ENCODE results near the gene GPI. TPM values are rescaled to one million over a fixed set of nuclear protein-coding genes. Genes with fewer than 3 reads are reported as not detected.

The GPI gene
- total RNA-seq, 1 donor from 2014 or later: 84.9 TPM

DNA sequence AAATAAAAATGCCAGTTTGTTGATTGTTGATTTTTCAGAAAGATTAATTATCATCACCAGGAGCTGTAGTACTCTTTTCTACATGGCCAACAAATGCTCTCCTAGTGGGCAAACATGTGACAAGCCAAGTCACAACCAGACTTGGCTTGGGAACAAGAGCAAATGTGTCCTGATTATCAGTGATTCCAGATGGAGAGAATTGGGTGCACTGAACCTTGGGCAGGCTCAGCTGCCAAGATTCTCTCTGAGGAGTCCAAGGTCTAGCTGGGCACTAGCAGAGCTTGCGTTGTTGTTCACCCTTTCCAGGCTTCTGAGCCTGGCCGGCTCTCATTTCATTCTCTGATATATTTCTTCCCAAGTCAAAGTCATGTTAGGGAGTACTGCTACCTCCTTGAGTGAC, 27.3 kb upstream of the GPI start:
- DNase-seq (ENCODE audit: low read depth in 2 of 2): no peak

DNA sequence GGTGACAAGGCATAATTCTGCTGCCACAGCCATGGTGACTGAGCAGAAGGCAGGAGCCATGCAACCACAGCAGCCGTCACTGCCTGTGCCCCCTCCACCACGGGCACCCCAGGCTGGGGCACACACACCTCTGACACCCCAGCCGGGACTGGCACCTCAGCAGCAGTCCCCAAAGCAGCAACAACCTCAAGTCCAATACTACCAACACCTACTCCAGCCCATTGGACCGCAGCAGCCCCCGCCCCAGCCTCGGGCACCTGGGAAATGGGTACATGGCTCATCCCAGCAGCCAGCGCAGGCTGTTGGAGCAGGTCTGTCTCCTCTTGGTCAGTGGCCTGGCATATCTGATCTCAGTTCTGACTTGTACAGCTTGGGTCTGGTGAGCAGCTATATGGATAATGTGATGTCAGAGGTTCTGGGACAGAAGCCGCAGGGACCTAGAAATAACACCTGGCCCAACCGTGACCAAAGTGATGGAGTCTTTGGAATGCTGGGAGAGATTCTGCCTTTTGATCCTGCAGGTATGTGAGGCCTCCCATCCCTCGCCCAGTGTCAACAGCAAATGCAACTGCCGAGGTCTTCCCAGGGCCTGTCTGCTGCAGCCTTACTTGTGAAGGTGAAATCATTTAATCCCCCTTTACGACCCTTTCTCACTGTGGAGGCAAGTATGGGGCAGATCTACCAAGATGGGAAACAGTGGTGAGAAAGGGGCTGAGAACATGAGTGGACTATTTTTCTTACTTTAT, 22.9 kb upstream of the GPI start:
- DNase-seq (ENCODE audit: low read depth in 2 of 2): no peak

DNA sequence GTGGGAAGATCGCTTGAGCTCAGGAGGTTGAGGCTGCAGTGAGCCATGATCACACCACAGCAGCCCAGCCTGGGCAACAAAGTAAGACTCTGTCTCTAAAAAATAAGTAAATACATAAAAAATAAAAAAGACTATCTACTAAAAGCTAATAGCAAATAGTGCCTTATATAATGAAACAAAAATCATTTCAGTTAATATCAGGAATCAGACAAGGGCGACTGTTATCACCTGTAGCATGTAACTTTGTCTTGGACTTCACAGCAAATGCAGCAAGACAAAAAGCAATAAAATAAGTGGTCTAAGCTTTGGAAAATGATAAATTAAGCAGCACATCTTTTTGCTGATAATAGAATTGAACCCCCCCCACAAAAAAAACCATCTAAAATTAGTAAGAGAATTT, 21.2 kb upstream of the GPI start:
- no peak for DNase-seq (ENCODE audit: low read depth in 2 of 2)

DNA sequence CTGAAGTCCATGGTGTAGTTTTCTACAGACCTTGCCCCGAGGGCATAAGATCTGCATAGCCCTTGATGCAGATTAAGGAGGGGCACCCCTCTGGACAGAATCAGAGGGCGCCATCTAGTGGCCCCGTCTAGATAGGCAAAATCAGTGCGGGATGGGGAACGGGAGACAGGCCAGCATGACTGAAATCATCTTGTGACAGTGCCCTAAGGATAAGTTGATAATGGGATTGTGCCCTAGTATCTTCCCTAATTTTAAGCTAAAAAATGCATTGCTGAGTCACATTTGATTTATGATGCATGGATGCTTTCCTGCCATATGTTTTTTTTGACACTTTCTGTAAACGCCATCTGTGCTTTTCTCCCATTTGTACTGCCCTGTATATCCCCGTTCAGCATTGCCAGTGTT, 19.0 kb upstream of the GPI start:
- peak; percentile 73 to 75 for DNase-seq (ENCODE audit: low read depth in 2 of 2)

DNA sequence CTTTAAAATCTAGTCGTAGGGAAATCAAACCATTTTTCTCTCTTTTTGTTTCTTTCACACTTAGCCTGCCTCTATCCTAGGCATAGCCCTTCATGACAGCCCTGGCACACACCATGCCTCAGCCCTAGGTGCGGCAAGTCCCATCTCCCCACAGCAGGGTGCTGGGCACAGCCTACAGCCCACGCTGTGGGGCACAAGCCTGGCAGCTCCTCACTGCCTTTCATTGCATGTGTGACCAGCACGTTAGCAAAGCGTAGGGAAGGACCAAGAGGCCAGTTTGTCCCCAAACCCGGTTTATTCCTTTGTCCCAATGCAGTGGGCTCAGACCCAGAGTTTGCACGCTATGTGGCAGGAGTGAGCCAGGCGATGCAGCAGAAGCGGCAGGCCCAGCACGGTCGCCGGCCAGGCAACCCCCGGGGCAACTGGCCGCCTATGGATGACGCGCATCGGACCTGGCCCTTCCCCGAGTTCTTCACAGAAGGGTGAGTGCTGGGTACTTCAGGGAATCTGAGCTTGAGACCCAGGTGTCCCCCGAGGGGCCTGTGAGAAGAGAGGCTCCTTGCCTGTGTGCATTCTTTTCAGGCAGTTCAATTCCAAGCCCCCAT, 17.3 kb upstream of the GPI start:
- DNase-seq (ENCODE audit: low read depth in 2 of 2): no peak

DNA sequence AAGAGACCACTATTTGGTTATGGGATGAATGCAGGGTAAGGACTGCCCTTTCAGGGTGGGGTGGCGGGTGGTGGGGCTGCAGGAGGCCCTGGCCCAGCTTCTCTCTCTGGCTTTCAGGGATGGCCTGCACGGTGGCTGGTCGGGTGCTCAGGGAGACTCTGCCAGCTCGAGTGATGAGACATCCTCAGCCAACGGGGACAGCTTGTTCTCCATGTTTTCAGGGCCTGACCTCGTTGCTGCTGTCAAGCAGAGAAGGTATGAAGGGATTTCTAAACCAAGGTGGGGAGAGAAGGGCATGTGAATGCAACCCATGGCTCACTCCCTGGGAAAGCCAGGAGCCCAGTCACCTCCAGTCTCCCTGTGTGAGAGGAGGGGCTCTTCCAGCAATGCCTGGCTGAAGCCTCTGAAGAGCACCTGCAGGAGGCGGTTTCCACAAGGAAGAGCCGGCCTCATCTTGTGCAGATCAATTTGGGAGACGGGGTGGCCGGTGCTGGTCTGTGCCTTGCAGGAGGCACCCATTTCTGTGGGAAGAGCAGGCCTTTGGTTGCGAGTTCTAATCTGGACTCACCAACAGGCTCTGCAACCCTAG, 16.0 kb upstream of the GPI start:
- no peak for DNase-seq (ENCODE audit: low read depth in 2 of 2)

- no peak for DNase-seq (ENCODE audit: low read depth in 2 of 2)
These were observed 14.8 kb upstream of the GPI start for GRCh38 chr19:34350161-34350561.

- no peak for DNase-seq (ENCODE audit: low read depth in 2 of 2)
These were observed 13.6 kb upstream of the GPI start for GRCh38 chr19:34351382-34351826.

DNA sequence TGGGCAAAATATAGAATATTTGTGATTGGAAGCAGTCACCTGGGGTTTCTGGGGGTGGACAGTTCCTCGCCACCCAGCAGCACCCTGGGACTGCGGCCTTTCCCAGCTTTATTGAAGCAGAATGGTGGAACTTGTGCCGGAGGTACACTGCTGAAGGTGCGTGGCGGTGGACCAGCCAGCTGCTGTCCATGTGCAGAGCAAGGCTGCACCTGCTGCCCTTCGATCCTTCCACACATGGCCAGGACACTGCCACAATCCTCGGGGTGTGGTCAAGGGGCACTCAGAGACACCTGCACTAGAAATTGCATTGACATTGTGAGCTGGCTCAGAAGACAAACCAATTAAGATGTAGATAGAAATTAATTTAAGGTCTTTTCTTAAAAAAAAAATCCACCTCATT, 11.4 kb upstream of the GPI start:
- DNase-seq (ENCODE audit: low read depth in 2 of 2): no peak

DNA sequence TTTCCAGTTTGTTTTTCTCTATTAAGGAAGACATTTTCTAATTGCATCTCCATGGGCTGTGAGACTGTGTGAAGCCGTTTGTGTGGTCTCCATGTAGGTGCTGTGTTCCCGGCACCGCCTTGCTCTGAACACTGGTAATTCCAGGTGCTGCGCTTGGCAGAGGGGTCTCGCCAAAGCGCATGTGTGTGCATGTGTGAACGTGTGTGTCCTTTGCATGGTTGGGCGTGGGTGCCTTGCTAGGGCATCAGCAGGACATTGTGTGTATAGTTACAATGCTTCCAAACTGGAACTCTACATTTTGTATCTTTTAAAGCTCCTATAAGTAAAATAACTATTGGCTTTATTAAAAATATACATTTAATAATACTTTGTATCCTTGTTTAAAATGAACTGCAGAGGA, 9.8 kb upstream of the GPI start:
- no peak for DNase-seq (ENCODE audit: low read depth in 2 of 2)

DNA sequence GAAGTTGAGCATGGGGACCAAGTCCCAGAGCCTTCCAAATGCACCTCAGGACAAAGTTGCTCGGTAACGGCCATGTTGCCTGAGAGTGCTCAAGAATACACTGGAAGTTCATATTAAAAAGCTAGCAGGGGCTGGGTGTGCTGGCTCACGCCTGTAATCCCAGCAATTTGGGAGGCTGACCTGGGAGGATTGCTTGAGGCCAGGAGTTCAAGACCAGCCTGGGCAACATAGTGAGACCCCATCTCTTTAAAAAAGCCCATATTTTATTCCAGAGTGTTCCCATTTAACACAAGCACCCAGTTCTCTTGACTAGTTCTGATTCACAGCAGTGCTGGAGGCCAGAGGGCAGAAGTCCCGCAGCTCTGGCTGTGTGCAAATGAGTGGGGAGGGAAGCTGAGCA, 8.1 kb upstream of the GPI start:
- no peak for DNase-seq (ENCODE audit: low read depth in 2 of 2)

DNA sequence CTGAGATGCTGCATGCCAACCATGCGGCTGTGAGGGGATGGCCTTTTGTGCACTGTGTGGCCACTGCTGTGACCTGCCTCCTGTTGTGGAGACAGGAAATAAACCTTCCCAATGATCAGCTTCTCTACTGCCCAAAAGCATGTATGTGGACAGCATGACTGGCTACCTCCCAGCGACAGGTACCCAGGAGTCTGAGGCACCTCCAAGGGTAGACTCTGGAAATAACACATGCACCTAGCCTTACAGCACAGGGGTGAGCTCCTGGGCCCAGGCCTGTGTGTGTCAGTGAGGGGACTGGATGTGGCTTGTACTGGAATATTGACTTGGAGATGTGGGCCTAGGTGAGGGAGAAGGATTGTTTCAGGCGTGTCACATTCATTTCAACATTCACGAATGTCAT, 7.6 kb upstream of the GPI start:
- no peak for DNase-seq (ENCODE audit: low read depth in 2 of 2)

- DNase-seq (ENCODE audit: low read depth in 2 of 2): peak; percentile 98 to 99
These were observed 5.6 kb upstream of the GPI start for GRCh38 chr19:34359140-34359953.

DNA sequence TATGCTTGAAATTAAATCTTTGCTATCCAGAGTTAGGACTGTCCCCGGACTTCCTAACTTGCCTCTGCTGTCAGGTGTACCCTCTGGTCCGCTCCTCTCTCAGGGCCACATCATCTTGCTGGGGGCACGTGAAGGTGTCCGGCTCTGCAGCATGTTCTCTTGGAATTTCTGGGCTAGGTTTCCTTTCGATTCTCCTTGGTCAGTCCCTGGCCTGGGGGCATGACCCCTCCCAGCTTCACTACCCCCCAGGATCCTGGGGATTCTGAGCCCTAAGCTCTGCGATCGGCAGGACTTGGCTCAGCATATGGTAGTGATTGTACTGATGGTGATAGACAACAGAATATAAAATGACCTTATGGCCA, 5.1 kb upstream of the GPI start:
- DNase-seq (ENCODE audit: low read depth in 2 of 2): no peak

GRCh38 chr19:34360354-34360909, 4.6 kb upstream of the GPI start:
- DNase-seq (ENCODE audit: low read depth in 2 of 2): no peak

- DNase-seq (ENCODE audit: low read depth in 2 of 2): no peak
These were observed 2.3 kb upstream of the GPI start for GRCh38 chr19:34362679-34363069.

DNA sequence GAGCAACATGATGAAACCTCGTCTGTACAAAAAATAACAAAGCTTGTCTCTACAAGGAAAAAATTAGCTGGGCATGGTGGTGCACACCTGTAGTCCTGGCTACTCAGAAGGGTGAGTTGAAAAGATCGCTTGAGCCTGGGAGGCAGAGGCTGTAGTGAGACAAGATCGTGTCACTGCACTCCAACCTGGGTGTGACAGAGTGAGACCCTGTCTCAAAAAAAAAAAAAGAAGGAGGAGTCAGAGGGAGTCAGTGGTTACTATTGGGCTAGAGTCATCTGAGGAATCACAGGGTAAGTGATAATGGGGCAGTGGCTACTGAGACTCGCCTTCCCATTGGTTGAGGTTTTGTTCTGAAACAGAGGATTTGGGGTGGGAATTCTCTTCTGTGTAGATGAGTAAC, 1.9 kb upstream of the GPI start:
- no peak for DNase-seq (ENCODE audit: low read depth in 2 of 2)

DNA sequence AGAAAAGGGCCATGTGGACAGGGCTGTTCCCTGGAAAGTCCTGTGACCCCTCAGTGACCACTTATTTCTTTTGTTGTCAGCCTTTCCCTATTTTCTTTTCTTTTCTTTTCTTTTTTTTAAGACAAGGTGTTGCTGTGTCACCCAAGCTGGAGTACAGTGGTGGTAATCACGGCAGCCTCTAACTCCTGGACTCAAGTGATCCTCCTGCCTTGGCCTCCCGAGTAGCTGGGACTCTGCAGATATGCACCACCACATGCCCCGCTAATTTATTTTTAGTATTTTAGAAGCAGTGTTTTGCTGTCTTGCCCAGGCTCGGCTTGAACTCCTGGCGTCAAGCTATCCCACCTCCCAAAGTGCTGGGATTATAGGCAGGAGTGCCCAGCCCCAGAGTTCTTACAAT, 1.1 kb upstream of the GPI start:
- DNase-seq (ENCODE audit: low read depth in 2 of 2): no peak

GRCh38 chr19:34364462-34364829, 550 bp upstream of the GPI start:
- DNase-seq (ENCODE audit: low read depth in 2 of 2): no peak

GRCh38 chr19:34365463-34366401, 736 bp downstream of the GPI start:
- DNase-seq (ENCODE audit: low read depth in 2 of 2): peak; percentile 58 to 61

Measured in lung microvascular endothelial cell (primary cell).